ENCODE results near the gene ZBTB4.

DNA sequence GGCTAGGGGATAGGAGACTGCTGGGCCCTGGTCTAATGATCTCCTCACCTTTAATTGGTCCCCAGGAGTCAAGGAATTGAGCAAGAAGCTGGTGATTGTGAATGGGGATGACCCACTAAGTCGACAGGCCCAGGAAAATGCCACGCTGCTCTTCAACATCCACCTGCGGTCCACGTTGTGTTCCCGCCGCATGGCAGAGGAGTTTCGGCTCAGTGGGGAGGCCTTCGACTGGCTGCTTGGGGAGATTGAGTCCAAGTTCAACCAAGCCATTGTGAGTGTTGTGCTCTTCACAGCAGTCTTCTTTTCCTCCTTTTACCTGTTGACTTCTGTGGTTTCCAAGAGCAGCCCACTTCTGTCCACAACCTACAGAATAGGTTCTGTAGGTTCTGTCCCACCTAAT lies 24.1 kb upstream of the ZBTB4 start:
- TF ChIP-seq CTCF (IDR thresholded peaks at IDR 0.05) = no peak
- no peak for TF ChIP-seq POLR2A (IDR thresholded peaks at IDR 0.05)
- no peak for TF ChIP-seq POLR2AphosphoS5 (IDR thresholded peaks at IDR 0.05; ENCODE audit: insufficient read depth in 1 of 2, low read depth in 1 of 2)

Measured in vagina (tissue), 2 donors.